ENCODE data around the gene IL1R1.
"Not testable (repeated sequence)": the region's sequence is repeated elsewhere in the genome, so short reads cannot be mapped to it uniquely, and the experiment has no call there.

Gene IL1R1

GRCh38 chr2:102101849-102102635 lies 40.5 kb upstream of the IL1R1 start:
- Histone ChIP-seq H3K79me1 (ENCODE audit: low read depth, low read length) (no peaks in the 10 kb centered on the region), H2BK5ac (ENCODE audit: low read length) (no peak overlapping the region), H3K36me3 (replicated peaks in 1 of 2; ENCODE audit: control insufficient read depth in 2 of 2, insufficient read depth in 2 of 2, low read length in 2 of 2) (no peaks in the 10 kb centered on the region), H3K18ac (ENCODE audit: low read length) (no peak overlapping the region), H2BK12ac (ENCODE audit: low read length) (no peak overlapping the region), H3K27me3 (ENCODE audit: control insufficient read depth in 3 of 3, insufficient read depth in 3 of 3, low read depth in 1 of 3, low read length in 3 of 3) (no peaks in the 10 kb centered on the region), H3K4me1 (ENCODE audit: control insufficient read depth in 2 of 2, insufficient read depth in 1 of 2, low read depth in 1 of 2, low read length in 2 of 2) (no peaks in the 10 kb centered on the region), H4K8ac (ENCODE audit: low read depth, low read length) (no peak overlapping the region), H3K9ac (ENCODE audit: low read depth, low read length, poor library complexity) (no peak overlapping the region), H2BK120ac (ENCODE audit: low read depth, low read length) (no peak overlapping the region), H2AK5ac (ENCODE audit: low read depth, low read length) (no peak overlapping the region), H3K4me2 (ENCODE audit: insufficient read depth, low read length, poor library complexity, severe bottlenecking) (no peak overlapping the region), H3K9me3 (replicated peaks in 1 of 2; ENCODE audit: control insufficient read depth in 2 of 2, insufficient read depth in 1 of 2, low read depth in 1 of 2, low read length in 2 of 2) (no peaks in the 10 kb centered on the region), H2AFZ (ENCODE audit: low read length) (no peak overlapping the region), H3K27ac (replicated peaks; ENCODE audit: low read length) (no peak overlapping the region), H2BK15ac (ENCODE audit: low read length) (no peak overlapping the region), H4K91ac (ENCODE audit: low read depth, low read length, poor library complexity) (no peak overlapping the region), H3K14ac (ENCODE audit: low read length) (no peak overlapping the region), H3K4me3 (ENCODE audit: low read length in 2 of 2) (no peak overlapping the region), H3K23ac (ENCODE audit: low read depth, low read length, poor library complexity) (no peak overlapping the region), H3K4ac (ENCODE audit: low read length) (no peak overlapping the region)
- no peak for DNase-seq (ENCODE audit: low spot score)
- WGBS, 2 donors (ENCODE audit: extremely low coverage in 2 of 2, insufficient read length in 2 of 2, insufficient replicate concordance in 1 of 2), result no CpG with 5 or more reads among the region's 4 CpGs

GRCh38 chr2:102102636-102102948 lies 40.0 kb upstream of the IL1R1 start:
- H3K4ac ChIP-seq (ENCODE audit: low read length); H2BK120ac ChIP-seq (ENCODE audit: low read depth, low read length); H4K91ac ChIP-seq (ENCODE audit: low read depth, low read length, poor library complexity); H3K4me1 ChIP-seq (ENCODE audit: control insufficient read depth in 2 of 2, insufficient read depth in 1 of 2, low read depth in 1 of 2, low read length in 2 of 2); DNase-seq (ENCODE audit: low spot score); H3K27ac ChIP-seq (replicated peaks; ENCODE audit: low read length); H4K8ac ChIP-seq (ENCODE audit: low read depth, low read length); H2BK15ac ChIP-seq (ENCODE audit: low read length); H3K79me1 ChIP-seq (ENCODE audit: low read depth, low read length); H2BK12ac ChIP-seq (ENCODE audit: low read length); H3K27me3 ChIP-seq (ENCODE audit: control insufficient read depth in 3 of 3, insufficient read depth in 3 of 3, low read depth in 1 of 3, low read length in 3 of 3); H2AFZ ChIP-seq (ENCODE audit: low read length); H3K14ac ChIP-seq (ENCODE audit: low read length); H3K23ac ChIP-seq (ENCODE audit: low read depth, low read length, poor library complexity); H3K9ac ChIP-seq (ENCODE audit: low read depth, low read length, poor library complexity); H2BK5ac ChIP-seq (ENCODE audit: low read length); H3K9me3 ChIP-seq (replicated peaks in 1 of 2; ENCODE audit: control insufficient read depth in 2 of 2, insufficient read depth in 1 of 2, low read depth in 1 of 2, low read length in 2 of 2); H3K4me2 ChIP-seq (ENCODE audit: insufficient read depth, low read length, poor library complexity, severe bottlenecking); H3K18ac ChIP-seq (ENCODE audit: low read length); H2AK5ac ChIP-seq (ENCODE audit: low read depth, low read length); H3K36me3 ChIP-seq (replicated peaks in 1 of 2; ENCODE audit: control insufficient read depth in 2 of 2, insufficient read depth in 2 of 2, low read length in 2 of 2); H3K4me3 ChIP-seq (ENCODE audit: low read length in 2 of 2): not testable (repeated sequence)
- WGBS, 2 donors (ENCODE audit: extremely low coverage in 2 of 2, insufficient read length in 2 of 2, insufficient replicate concordance in 1 of 2), result no CpG with 5 or more reads among the region's 3 CpGs

- no peak overlapping the region for H3K27ac ChIP-seq (replicated peaks; ENCODE audit: low read length)
- no peak overlapping the region for H3K9ac ChIP-seq (ENCODE audit: low read depth, low read length, poor library complexity)
- no peak overlapping the region for H3K18ac ChIP-seq (ENCODE audit: low read length)
- H3K36me3 ChIP-seq (replicated peaks in 1 of 2; ENCODE audit: control insufficient read depth in 2 of 2, insufficient read depth in 2 of 2, low read length in 2 of 2), result no peaks in the 10 kb centered on the region
- no peak overlapping the region for H2BK5ac ChIP-seq (ENCODE audit: low read length)
- H3K9me3 ChIP-seq (replicated peaks in 1 of 2; ENCODE audit: control insufficient read depth in 2 of 2, insufficient read depth in 1 of 2, low read depth in 1 of 2, low read length in 2 of 2), result no peaks in the 10 kb centered on the region
- H2BK12ac ChIP-seq (ENCODE audit: low read length), result no peak overlapping the region
- no peaks in the 10 kb centered on the region for H3K27me3 ChIP-seq (ENCODE audit: control insufficient read depth in 3 of 3, insufficient read depth in 3 of 3, low read depth in 1 of 3, low read length in 3 of 3)
- H4K91ac ChIP-seq (ENCODE audit: low read depth, low read length, poor library complexity), result no peak overlapping the region
- no peak overlapping the region for H3K23ac ChIP-seq (ENCODE audit: low read depth, low read length, poor library complexity)
- no peak overlapping the region for H2BK120ac ChIP-seq (ENCODE audit: low read depth, low read length)
- peak overlapping the region in 1 of 2 donors; percentile 43 for H3K4me3 ChIP-seq (ENCODE audit: low read length in 2 of 2)
- H4K8ac ChIP-seq (ENCODE audit: low read depth, low read length), result no peak overlapping the region
- H2BK15ac ChIP-seq (ENCODE audit: low read length), result no peak overlapping the region
- H2AK5ac ChIP-seq (ENCODE audit: low read depth, low read length), result no peak overlapping the region
- no peak overlapping the region for H3K4ac ChIP-seq (ENCODE audit: low read length)
- H2AFZ ChIP-seq (ENCODE audit: low read length), result no peak overlapping the region
- no peak overlapping the region for H3K14ac ChIP-seq (ENCODE audit: low read length)
- DNase-seq (ENCODE audit: low spot score), result no peak
- H3K4me2 ChIP-seq (ENCODE audit: insufficient read depth, low read length, poor library complexity, severe bottlenecking), result no peak overlapping the region
- no CpG with 5 or more reads among the region's 8 CpGs for WGBS, 2 donors (ENCODE audit: extremely low coverage in 2 of 2, insufficient read length in 2 of 2, insufficient replicate concordance in 1 of 2)
- no peaks in the 10 kb centered on the region for H3K79me1 ChIP-seq (ENCODE audit: low read depth, low read length)
- no peaks in the 10 kb centered on the region for H3K4me1 ChIP-seq (ENCODE audit: control insufficient read depth in 2 of 2, insufficient read depth in 1 of 2, low read depth in 1 of 2, low read length in 2 of 2)
Measured at GRCh38 chr2:102103284-102103683, 39.3 kb upstream of the IL1R1 start.

GRCh38 chr2:102103992-102104871 lies 38.3 kb upstream of the IL1R1 start:
- no peak for DNase-seq (ENCODE audit: low spot score)
- Histone ChIP-seq H2AK5ac (ENCODE audit: low read depth, low read length) (no peak overlapping the region), H3K14ac (ENCODE audit: low read length) (no peak overlapping the region), H2BK12ac (ENCODE audit: low read length) (no peak overlapping the region), H3K79me1 (ENCODE audit: low read depth, low read length) (no peaks in the 10 kb centered on the region), H3K36me3 (replicated peaks in 1 of 2; ENCODE audit: control insufficient read depth in 2 of 2, insufficient read depth in 2 of 2, low read length in 2 of 2) (no peaks in the 10 kb centered on the region), H3K27ac (replicated peaks; ENCODE audit: low read length) (no peak overlapping the region), H2BK120ac (ENCODE audit: low read depth, low read length) (no peak overlapping the region), H4K91ac (ENCODE audit: low read depth, low read length, poor library complexity) (no peak overlapping the region), H4K8ac (ENCODE audit: low read depth, low read length) (no peak overlapping the region), H3K4me3 (ENCODE audit: low read length in 2 of 2) (no peak overlapping the region), H2AFZ (ENCODE audit: low read length) (no peak overlapping the region), H3K23ac (ENCODE audit: low read depth, low read length, poor library complexity) (no peak overlapping the region), H3K27me3 (ENCODE audit: control insufficient read depth in 3 of 3, insufficient read depth in 3 of 3, low read depth in 1 of 3, low read length in 3 of 3) (no peaks in the 10 kb centered on the region), H3K4me2 (ENCODE audit: insufficient read depth, low read length, poor library complexity, severe bottlenecking) (no peak overlapping the region), H2BK15ac (ENCODE audit: low read length) (no peak overlapping the region), H3K9ac (ENCODE audit: low read depth, low read length, poor library complexity) (no peak overlapping the region), H2BK5ac (ENCODE audit: low read length) (no peak overlapping the region), H3K4ac (ENCODE audit: low read length) (no peak overlapping the region), H3K4me1 (ENCODE audit: control insufficient read depth in 2 of 2, insufficient read depth in 1 of 2, low read depth in 1 of 2, low read length in 2 of 2) (no peaks in the 10 kb centered on the region), H3K9me3 (replicated peaks in 1 of 2; ENCODE audit: control insufficient read depth in 2 of 2, insufficient read depth in 1 of 2, low read depth in 1 of 2, low read length in 2 of 2) (no peaks in the 10 kb centered on the region), H3K18ac (ENCODE audit: low read length) (no peak overlapping the region)
- no CpG with 5 or more reads among the region's 15 CpGs for WGBS, 2 donors (ENCODE audit: extremely low coverage in 2 of 2, insufficient read length in 2 of 2, insufficient replicate concordance in 1 of 2)
